GM18861 (cell line): ENCODE data around the gene DDAH2.

Experiments
- ATAC-seq: cut with Tn5 transposase; IDR thresholded peaks from one replicate; pipeline ENCODE4 v1.9.1; 2021; ENCODE audit not compliant: unreplicated experiment

Gene DDAH2

DNA sequence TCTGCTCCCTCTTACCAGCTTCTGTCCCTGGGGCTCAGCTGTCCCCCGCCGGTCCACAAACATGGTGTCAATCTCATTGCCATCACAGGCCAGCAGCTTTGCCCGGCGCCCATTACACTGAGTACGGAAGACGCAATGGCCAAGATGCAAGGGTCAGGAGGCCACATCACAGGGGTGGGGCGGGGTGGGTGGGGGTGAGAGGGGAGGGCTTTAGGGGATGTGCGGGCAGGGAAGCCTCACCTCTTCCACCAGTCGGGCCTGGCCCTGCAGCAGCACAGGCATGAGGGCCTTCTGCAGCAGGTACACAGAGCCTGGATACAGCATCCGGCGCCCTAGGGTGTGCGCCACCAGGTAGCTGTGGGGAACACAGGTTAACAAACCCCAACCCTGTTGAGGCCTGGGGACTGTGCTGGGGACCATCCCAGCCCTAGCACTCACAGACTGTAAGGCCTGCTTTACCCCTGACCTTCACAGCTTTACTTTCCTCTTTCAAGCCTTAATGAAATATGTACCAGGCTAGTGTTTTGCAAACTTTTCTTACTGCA lies 37.5 kb downstream of the DDAH2 start:
- ATAC-seq = no peak

DNA sequence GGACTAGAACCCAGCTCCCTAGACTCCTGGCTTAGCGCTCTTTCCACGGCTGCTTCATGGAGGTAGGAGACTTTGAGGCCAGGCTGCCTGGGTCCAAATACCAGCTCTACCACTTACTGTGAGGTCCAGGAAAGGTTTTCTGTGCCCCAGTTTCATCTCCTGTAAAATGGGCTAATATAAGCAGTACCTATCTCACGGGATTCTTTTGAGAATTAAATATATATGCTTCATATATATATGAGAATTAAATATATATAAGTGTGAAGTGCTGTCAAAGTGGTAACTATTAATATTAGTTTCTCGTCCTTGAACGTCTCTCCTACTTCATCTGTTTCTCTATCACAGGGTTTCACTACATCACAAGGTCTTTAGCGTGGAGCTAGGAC lies 38.0 kb downstream of the DDAH2 start:
- no peak for ATAC-seq

DNA sequence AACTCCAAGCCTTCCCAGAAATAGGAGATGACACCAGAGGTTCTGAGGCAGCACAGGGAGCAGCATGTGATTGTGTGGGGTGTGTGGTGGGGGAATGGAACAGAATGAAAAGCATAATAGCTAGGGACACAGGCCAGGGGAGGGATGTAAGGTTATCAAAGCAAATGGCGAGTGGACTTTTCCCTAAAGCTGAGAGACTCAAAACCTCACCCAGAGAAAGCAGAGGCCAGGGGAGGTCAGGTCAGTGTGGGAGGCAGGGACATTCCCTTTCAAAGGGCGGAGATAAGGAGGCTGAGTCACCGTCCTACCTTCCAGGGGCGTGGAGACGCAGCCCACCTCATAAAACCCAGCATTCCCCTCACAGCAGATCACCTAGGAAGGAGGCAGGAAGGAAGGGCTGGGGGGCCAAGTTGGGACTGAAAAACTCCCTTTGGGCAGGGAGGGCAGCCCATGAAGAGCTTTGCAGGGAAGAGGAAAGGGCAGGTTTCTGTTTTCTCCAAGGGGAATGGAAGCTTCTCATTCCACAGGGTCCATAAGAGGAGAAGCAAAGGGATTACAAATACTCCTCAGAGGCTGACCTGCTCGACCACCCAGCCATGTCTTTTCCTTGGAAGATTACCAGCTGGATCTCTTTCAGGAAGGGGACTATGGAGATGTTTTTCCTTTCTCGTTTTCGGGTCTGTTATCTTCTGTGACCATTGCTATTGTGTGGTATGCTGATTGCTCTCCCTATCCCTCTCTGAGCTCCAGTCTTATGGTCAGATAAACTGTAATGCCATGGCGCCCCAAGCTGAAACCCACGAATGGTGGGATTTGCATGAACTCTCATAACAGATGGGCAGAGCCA lies 38.6 kb downstream of the DDAH2 start:
- ATAC-seq = no peak

DNA sequence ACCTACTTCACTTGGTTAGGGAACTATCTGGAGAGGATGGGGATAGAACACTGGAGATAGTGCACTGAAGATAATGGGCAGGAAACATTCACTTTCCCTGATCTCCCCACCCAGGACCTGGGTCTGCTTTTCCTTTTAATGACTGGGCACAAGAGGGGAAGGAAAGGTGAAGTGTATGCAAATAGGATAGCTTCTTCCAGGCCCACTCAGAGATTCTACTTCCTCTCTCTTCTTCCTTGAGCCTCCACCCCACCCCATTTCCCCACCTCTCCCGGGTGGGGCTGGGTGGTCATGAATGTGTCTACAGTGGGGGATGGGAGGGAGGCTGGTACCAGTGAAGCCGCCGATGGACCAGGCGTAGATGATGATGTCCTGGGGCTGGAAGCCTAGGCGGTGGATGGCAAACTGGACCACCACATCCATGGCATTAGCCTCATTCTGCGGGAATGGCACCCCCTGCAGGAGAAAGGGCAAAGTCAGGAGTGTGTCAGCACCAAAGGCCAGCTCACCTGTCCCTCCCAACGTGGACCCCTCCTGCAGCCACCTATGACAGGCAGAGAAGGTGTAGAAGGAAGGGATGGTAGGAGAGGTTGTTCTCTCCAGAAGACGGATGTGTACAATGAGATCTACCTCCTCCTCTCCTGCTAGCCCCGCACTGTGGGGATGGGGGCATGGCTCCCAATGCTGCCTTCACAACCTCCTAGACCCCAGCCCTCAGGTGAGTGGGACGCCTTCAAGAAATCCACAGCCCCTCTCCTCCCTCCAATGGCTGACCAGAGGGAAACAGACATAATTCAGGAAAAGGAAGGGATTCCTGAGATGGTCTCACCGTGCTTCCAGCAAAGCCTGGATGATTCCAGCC lies 39.6 kb downstream of the DDAH2 start:
- ATAC-seq = no peak

DNA sequence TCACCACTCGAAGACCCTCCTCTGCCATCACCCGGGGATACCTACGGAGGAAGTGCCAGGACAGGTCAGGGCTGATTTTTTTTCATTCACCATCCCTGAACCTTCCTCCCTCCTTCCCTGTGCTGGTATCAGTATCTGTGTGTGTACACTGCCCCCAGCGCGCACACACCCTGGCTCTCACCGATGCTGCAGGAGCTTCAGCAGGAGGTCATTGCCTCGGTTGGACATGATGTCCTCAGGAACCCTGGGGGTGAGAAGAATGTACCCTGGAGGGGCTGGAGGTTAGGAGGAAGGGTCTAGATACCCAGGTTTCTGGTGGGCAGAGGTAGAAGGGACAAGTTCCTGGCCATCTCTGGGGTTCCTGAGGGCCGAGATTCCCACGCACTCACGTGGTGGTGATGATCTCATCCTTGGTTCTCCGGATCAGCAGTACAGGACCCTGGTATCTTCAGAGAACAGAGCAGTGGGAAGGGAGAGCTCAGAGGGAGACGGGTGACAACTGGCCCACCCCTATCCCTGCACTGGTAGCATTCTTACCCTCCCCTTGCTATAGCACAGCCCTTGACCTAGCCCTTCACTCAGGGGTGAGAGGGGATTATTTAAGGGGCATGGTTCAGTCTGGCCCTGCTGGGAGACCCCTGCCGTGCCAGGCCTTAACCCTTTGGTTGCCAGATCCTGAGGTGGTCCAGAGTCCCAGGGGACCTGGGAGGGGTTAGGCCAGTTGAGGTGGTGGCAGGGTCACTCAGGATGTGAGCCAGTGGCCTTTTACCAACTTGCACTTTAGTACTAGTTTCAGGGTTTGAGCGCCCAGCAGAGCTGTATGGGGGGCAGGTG lies 41.0 kb downstream of the DDAH2 start:
- ATAC-seq = no peak

DNA sequence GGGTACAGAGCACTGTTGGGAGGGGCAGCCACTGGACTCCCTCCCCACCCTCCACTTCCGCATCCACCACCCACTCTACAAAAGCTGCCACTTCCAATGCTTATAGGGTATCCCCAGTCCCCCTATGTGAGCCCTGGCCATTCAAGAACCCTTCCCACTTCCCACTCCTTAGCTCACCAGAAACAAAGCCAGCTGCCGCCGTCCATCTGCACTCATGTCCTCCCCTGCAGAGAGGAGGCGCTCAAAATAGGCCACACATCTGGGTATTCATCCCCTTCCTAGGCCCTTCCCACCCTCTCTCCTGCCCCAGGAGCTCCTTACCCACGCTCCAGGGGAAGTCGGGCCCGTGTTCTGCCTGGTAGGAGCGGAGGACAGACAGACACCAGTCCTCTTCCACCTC lies 41.8 kb downstream of the DDAH2 start:
- ATAC-seq = no peak

DNA sequence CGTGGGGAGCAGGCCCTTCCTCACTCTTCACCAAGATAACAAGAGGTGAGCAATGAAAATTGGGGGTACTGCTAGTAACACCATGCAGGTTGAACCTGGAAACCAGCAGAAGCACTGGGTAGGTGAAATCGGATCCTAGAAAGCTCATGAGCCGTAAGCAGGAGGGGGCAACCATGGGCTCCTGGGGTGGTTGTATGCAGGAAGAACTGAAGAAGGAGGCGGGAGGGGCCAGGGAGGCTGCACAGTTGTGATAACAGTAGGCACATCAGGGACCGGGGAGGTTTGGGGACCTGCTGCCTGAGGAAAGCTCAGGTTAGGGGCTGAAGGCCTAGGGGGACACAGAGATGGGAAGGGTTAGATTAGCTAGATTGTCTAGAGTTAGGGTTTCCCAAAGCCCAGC lies 42.6 kb downstream of the DDAH2 start:
- no peak for ATAC-seq

DNA sequence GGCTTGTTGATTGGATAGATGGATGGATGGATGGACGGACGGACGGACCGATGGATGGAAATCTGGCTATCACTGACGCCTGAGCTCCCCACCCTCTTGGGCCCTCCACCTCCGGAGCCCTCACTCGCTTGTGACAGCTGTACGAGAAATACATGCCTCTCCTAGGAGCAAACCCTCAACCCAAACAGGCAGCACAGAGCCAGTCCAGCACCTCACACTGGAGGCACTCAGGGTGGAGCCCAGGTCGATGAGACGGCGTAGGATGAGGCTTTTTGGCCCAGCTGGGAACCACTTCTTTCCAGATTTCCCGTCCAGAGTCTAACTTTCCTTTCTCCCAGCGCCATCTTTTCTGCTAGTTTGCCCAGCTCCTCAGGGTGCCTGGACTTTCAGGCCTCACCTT lies 45.5 kb downstream of the DDAH2 start:
- no peak for ATAC-seq

DNA sequence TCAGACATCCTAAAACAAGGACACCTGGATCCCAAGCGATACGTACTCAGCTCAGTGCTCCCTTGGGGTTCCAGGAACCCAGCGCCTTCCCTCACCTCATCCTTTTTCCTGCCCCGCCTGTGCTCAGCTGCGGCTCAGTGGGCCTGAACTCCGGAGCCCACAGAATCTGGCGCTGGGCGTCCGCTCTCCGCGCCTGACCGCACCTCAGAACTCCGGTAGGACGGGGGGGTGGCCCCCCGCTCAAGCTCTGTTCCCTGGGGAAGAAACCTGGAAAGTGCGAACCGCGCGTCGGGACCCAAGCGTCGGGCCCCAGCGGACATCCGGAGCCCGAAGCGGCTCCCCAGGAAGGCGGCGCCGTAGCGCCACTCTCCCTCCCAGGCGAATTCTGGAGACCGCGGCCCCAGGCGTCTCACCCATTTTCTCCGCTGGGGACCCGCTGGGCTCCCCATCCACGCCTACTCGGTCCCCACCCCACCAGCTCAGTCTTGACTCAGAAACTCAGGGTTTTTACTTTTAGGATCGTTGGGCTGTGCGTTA lies 47.9 kb downstream of the DDAH2 start:
- no peak for ATAC-seq

DNA sequence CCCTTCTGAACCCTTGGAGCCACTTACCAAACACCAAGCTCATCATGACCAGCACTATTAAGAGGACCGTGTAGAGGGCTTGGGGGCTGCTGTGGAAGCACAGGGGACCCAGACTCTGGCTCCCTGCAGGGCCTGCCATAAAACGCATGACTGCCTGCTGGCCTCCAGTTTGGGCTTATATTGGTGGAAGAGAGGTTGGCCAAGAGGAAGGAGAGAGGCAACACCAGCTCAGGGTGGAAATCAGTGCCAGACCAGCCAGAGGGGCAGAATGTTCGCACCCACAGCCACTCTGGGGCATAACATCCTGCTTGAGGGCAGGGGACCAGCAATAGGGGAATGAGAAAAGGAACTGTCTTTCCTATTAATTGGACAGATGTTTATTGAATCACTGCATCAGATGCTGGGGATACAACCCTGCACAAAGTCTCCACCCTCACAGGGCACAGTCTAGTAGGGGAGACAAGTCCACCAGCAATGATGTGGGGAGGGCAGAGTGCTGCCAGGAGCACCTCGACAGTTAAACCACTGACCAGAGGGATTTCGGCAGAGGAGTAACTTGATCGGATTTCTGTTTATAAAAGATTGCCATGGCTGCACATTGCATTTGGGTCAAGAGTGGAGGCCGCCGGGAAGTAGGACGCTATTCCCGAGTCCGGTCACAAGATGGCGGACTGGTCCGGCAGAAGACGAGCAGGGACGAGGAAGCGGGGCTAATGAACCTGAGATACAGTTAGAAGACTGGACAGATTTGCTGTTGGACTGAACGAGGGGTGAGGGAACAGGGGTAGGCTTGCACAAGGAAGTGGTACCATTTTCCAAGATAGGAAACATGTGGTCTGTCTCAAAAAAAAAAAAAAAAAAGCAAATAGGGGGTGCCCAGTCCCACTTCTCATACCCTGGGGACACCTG lies 48.6 kb downstream of the DDAH2 start, which contains the start of gene LY6G5C:
TSS of gene LY6G5C (minus strand) at position 842 of the 909 bp plus-strand sequence. CDS start at position 148, 694 bp downstream.
- ATAC-seq = no peak

DNA sequence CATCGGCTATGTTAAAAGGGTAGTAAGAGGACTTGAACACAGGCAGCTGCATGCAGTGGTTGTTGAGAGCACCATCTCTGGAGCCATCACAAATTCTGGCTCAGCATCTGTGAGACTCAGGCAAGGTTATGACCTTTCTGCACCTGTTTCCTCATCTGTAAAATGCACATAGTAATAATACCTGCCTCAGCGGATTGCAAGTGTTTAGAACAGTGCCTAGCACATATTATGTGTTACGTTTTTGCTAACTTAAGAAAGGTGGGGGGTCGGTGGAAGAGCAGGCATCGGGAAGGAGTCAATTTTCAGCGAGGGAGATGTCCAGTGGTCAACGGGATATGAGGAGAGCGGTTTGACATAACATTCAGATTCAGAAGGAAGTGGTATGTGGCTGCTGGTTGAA lies 51.1 kb downstream of the DDAH2 start:
- no peak for ATAC-seq
